Fibroblast of skin of left biceps (primary cell): ENCODE measurements around the gene TLR7.

Experiments
- DNase-seq, 2 experiments: peaks; one replicate each; pipeline ENCODE4 v3.0.0-alpha.2; 2013; ENCODE audit warnings: low read depth in 2 of 2

Gene TLR7

GRCh38 chrX:12891171-12891570 lies 24.3 kb downstream of the TLR7 start:
- DNase-seq, result no peak

- no peak for DNase-seq
Observed at GRCh38 chrX:12891915-12892506, 25.1 kb downstream of the TLR7 start.

- DNase-seq, result no peak
Observed at GRCh38 chrX:12892716-12893115, 25.8 kb downstream of the TLR7 start.

GRCh38 chrX:12894074-12895030 lies 27.5 kb downstream of the TLR7 start:
- DNase-seq, result no peak

GRCh38 chrX:12895866-12896265 lies 29.0 kb downstream of the TLR7 start:
- no peak for DNase-seq

GRCh38 chrX:12896935-12897334 lies 30.1 kb downstream of the TLR7 start:
- DNase-seq, result no peak

- DNase-seq, result no peak
Observed at GRCh38 chrX:12898073-12898472, 31.2 kb downstream of the TLR7 start.

GRCh38 chrX:12899506-12899905 lies 32.6 kb downstream of the TLR7 start:
- no peak for DNase-seq

- DNase-seq, result no peak
Observed at GRCh38 chrX:12901486-12901885, 34.6 kb downstream of the TLR7 start.

- no peak for DNase-seq
Observed at GRCh38 chrX:12903646-12904045, 36.8 kb downstream of the TLR7 start.

GRCh38 chrX:12906046-12906761 lies 39.3 kb downstream of the TLR7 start, which contains the start of gene TLR8:
Gene TLR8, plus strand, starts transcription at chrX:12906620. Its CDS starts 87 bp downstream, at chrX:12906707.
- DNase-seq, result no peak

- DNase-seq, result no peak
Observed at GRCh38 chrX:12910423-12911121, 43.7 kb downstream of the TLR7 start.

- DNase-seq, result no peak
Observed at GRCh38 chrX:12911122-12911470, 44.2 kb downstream of the TLR7 start.

- DNase-seq, result no peak
Observed at GRCh38 chrX:12912791-12913482, 46.1 kb downstream of the TLR7 start.

- DNase-seq, result no peak
Observed at GRCh38 chrX:12917753-12918152, 50.9 kb downstream of the TLR7 start.

GRCh38 chrX:12919051-12919450 lies 52.2 kb downstream of the TLR7 start:
- no peak for DNase-seq

GRCh38 chrX:12919620-12920019 lies 52.7 kb downstream of the TLR7 start:
- DNase-seq, result no peak

GRCh38 chrX:12920990-12921389 lies 54.1 kb downstream of the TLR7 start:
- DNase-seq, result no peak

- no peak for DNase-seq
Observed at GRCh38 chrX:12921886-12922598, 55.2 kb downstream of the TLR7 start.

- DNase-seq, result no peak
Observed at GRCh38 chrX:12922599-12922919, 55.7 kb downstream of the TLR7 start.

GRCh38 chrX:12929701-12930100 lies 62.8 kb downstream of the TLR7 start:
- no peak for DNase-seq
